K562 (cell line): ENCODE measurements around the gene ADORA2B. TPM values are rescaled to one million over a fixed set of nuclear protein-coding genes. Genes with fewer than 3 reads are reported as not detected.

Experiments
- ADNP ChIP-seq: fragments of 200-800 bp; sonication (Bioruptor generic); IDR thresholded peaks from 2 replicates; pipeline ENCODE4 v1.6.1; 2016; ENCODE audit warnings: missing genetic modification characterization, missing compliant biosample characterization
- ARID2 ChIP-seq: fragments of 450-650 bp; IDR thresholded peaks from 2 replicates; pipeline ENCODE4 v1.6.1; 2017; ENCODE audit warnings: antibody characterized with exemption, mild to moderate bottlenecking
- DACH1 ChIP-seq: fragments of 450-650 bp; IDR thresholded peaks from 2 replicates; pipeline ENCODE4 v1.6.1; 2018; ENCODE audit not compliant: partially characterized antibody
- FOSL1 ChIP-seq: fragments of 200-800 bp; sonication (Bioruptor generic); conservative IDR thresholded peaks from 2 replicates; pipeline ENCODE4 v1.6.1; 2016; ENCODE audit warnings: missing genetic modification characterization, missing compliant biosample characterization
- HDAC3 ChIP-seq: fragments of 450-650 bp; IDR thresholded peaks from 2 replicates; pipeline ENCODE4 v1.6.1; 2018; ENCODE audit warnings: borderline replicate concordance, mild to moderate bottlenecking, moderate library complexity; ENCODE audit not compliant: partially characterized antibody
- HNRNPL ChIP-seq: fragments of 200-400 bp; formaldehyde crosslinking; IDR thresholded peaks from 2 replicates; pipeline ENCODE4 v1.6.1; 2017; ENCODE audit warnings: low read depth, mild to moderate bottlenecking, low read length
- RBM34 ChIP-seq: fragments of 200-400 bp; formaldehyde crosslinking; IDR thresholded peaks from 2 replicates; pipeline ENCODE4 v1.6.1; 2018; ENCODE audit warnings: low read length, borderline replicate concordance; ENCODE audit not compliant: insufficient read depth
- RHOXF2B ChIP-seq: fragments of 250-450 bp; sonication (Bioruptor Pico); conservative IDR thresholded peaks from 2 replicates; pipeline ENCODE4 v1.5.1; 2021
- ZBTB40 ChIP-seq, 2 experiments: fragments of 450-650 bp in 1 of 2; sonication (generic) in 1 of 2; formaldehyde crosslinking in 1 of 2; IDR thresholded peaks; 2 replicates each; pipeline versions ENCODE4 v1.7.1 to v1.9.0; 2016 to 2022; ENCODE audit warnings: inconsistent platforms in 1 of 2, mild to moderate bottlenecking in 1 of 2, missing genetic modification reagents in 1 of 2
- ZKSCAN1 ChIP-seq: fragments of 150-350 bp; IDR thresholded peaks from 2 replicates; pipeline ENCODE4 v1.6.1; 2016; ENCODE audit warnings: low read depth, low read length
- ZKSCAN8 ChIP-seq: fragments of 200-800 bp; sonication (Bioruptor generic); IDR thresholded peaks from 2 replicates; pipeline ENCODE4 v1.6.1; 2016; ENCODE audit warnings: missing genetic modification characterization, missing compliant biosample characterization
- ZNF398 ChIP-seq: fragments of 250-450 bp; sonication (Bioruptor Pico); IDR thresholded peaks from 2 replicates; pipeline ENCODE4 v1.8.0; 2021; ENCODE audit warnings: moderate library complexity, mild to moderate bottlenecking, inconsistent platforms
- ZNF639 ChIP-seq, 2 experiments: fragments of 200-800 bp in 1 of 2; sonication (Bioruptor generic) in 1 of 2; sonication (generic) in 1 of 2; formaldehyde crosslinking in 1 of 2; IDR thresholded peaks in 1 of 2; conservative IDR thresholded peaks in 1 of 2; 2 replicates each; pipeline versions ENCODE4 v1.5.0 to v1.6.1; 2016 to 2020; ENCODE audit warnings: missing compliant biosample characterization in 1 of 2, missing genetic modification characterization in 1 of 2, missing genetic modification reagents in 1 of 2
- polyA plus RNA-seq, 8 experiments: library from polyadenylated mRNA; depleted of rRNA in 4 of 8; stranded (reverse) in 5 of 8; unstranded in 3 of 8; fragments of >200 nt; fragmentation: Nextera tagmentation in 2 of 8; fragmentation: Illumina TruSeq in 1 of 8; extraction: Ambion mirVana in 2 of 8; extraction: Trizol in 1 of 8; gene quantifications; 2 replicates each; pipeline versions ENCODE4 v1.2.1 to v1.2.3, GENCODE V29; 2011 to 2014; ENCODE audit warnings: inconsistent platforms in 1 of 8, missing spikeins in 1 of 8
- total RNA-seq, 7 experiments: library from RNA; depleted of rRNA in 6 of 7; stranded (reverse); fragments of >200 nt in 6 of 7; fragmentation: Illumina TruSeq in 2 of 7; extraction: Trizol in 2 of 7; gene quantifications; 2 replicates each; pipeline versions ENCODE4 v1.2.1 to v1.2.3, GENCODE V29; 2011 to 2021; ENCODE audit warnings: low replicate concordance in 1 of 7

Gene ADORA2B
- total and polyA plus RNA-seq, 9 of the 15 experiments (the other 6 are each of a cell fraction or from before 2014, with no cell fraction given) = 6.4 to 16.6 (median 10.5) TPM

- TF ChIP-seq ZBTB40 (IDR thresholded peaks at IDR 0.05) (peak; percentile 73), ZBTB40 (CRISPR knock-in tag; IDR thresholded peaks at IDR 0.05) (peak; percentile 39; the same call in 1 of the 2 replicates), HNRNPL (no peak), ZKSCAN1 (no peak), ZKSCAN8 (no peak), RHOXF2B (CRISPR knock-in tag) (no peak), DACH1 (no peak), HDAC3 (no peak), ZNF639 (CRISPR knock-in tag; conservative IDR thresholded peaks at IDR 0.05 in 1 of 2, IDR thresholded peaks at IDR 0.05 in 1 of 2) (no peak), ZNF398 (no peak), ARID2 (no peak), RBM34 (no peak), FOSL1 (tag) (0 out of 2 replicates have a peak, but pooled peaks have one; percentile 3), ADNP (tag) (no peak)
Measured at GRCh38 chr17:15957608-15958307, 12.8 kb downstream of the ADORA2B start (continued).
